A549 (cell line): ENCODE measurements around the gene PPP1R9A. TPM values are rescaled to one million over a fixed set of nuclear protein-coding genes. Genes with fewer than 3 reads are reported as not detected.

Source experiments
- ATAC-seq, 2 experiments: fragments of 200-7000 bp in 1 of 2; fragments of >200 bp in 1 of 2; cut with Nextera tagmentation in 1 of 2; cut with Tn5 transposase in 1 of 2; 3 replicates each; pipeline versions ENCODE4 v1.8.0 to v1.9.1; 2018 to 2020; ENCODE audit warnings: mild to moderate bottlenecking in 1 of 2, moderate library complexity in 1 of 2
- CTCF ChIA-PET: fragments of 300-600 bp; sonication (Branson Sonifier 250); formaldehyde crosslinking; extraction: SDS; loops from one replicate; lab custom pipeline; 2021; ENCODE audit warnings: antibody characterized with exemption, inconsistent platforms; lab: Yijun Ruan, JAX
- POLR2A ChIA-PET: fragments of 350-600 bp; formaldehyde crosslinking; extraction: SDS; loops from one replicate; lab custom pipeline; 2021; ENCODE audit warnings: antibody characterized with exemption, inconsistent platforms; lab: Yijun Ruan, JAX
- DNase-seq, 2 experiments: peaks; one replicate each; pipeline versions ENCODE4 v3.0.0 to v3.0.0-alpha.2; 2011 to 2016; ENCODE audit warnings: low read depth in 1 of 2, low spot score in 1 of 2
- FAIRE-seq: peaks from 2 replicates; lab custom pipeline; 2011; peaks lifted over from hg19 to GRCh38; lab: Jason Lieb, UNC
- H3K27ac ChIP-seq, 2 experiments: fragments of >200 bp; sonication (Bioruptor Twin); formaldehyde crosslinking; 3 replicates each; pipeline ENCODE4 v1.5.1; 2016 to 2017
- H3K4me1 ChIP-seq: fragments of >200 bp; sonication (Bioruptor Twin); formaldehyde crosslinking; 3 replicates; pipeline ENCODE4 v1.6.1; 2016
- H3K4me2 ChIP-seq: fragments of >200 bp; sonication (Bioruptor Twin); formaldehyde crosslinking; 3 replicates; pipeline ENCODE4 v1.6.1; 2016
- H3K4me3 ChIP-seq: fragments of >200 bp; sonication (Bioruptor Twin); formaldehyde crosslinking; 3 replicates; pipeline ENCODE4 v1.5.1; 2016
- H3K9me3 ChIP-seq: fragments of >200 bp; sonication (Bioruptor Twin); formaldehyde crosslinking; 3 replicates; pipeline ENCODE4 v1.6.1; 2016
- ATOH8 ChIP-seq: fragments of 250-450 bp; sonication (Bioruptor Pico); IDR thresholded peaks from 2 replicates; pipeline ENCODE4 v1.5.0; 2020; ENCODE audit warnings: low read depth, mild to moderate bottlenecking, moderate library complexity
- CBX2 ChIP-seq: fragments of 200-600 bp; sonication (generic); IDR thresholded peaks from 2 replicates; pipeline ENCODE4 v1.6.1; 2016; ENCODE audit warnings: low read depth, mild to moderate bottlenecking, borderline replicate concordance
- CBX8 ChIP-seq: fragments of 200-600 bp; sonication (generic); IDR thresholded peaks from 2 replicates; pipeline ENCODE4 v1.6.1; 2016
- CEBPB ChIP-seq, 2 experiments: fragments of >200 bp in 1 of 2; sonication (Bioruptor Twin) in 1 of 2; formaldehyde crosslinking in 1 of 2; IDR thresholded peaks; 2 replicates each; pipeline ENCODE4 v1.6.1; 2012 to 2016
- CHD2 ChIP-seq: fragments of 150-350 bp; IDR thresholded peaks from 2 replicates; pipeline ENCODE4 v1.6.1; 2014; ENCODE audit warnings: low read length; ENCODE audit not compliant: partially characterized antibody
- CHD4 ChIP-seq: fragments of 200-600 bp; sonication (generic); IDR thresholded peaks from 2 replicates; pipeline ENCODE4 v1.6.1; 2016; ENCODE audit warnings: antibody characterized with exemption, mild to moderate bottlenecking, borderline replicate concordance
- CTCF ChIP-seq: fragments of >200 bp; sonication (Bioruptor Twin); formaldehyde crosslinking; IDR thresholded peaks from 3 replicates; pipeline ENCODE4 v1.5.1; 2016
- EHMT2 ChIP-seq: fragments of 200-600 bp; sonication (generic); IDR thresholded peaks from 2 replicates; pipeline ENCODE4 v1.6.1; 2016; ENCODE audit warnings: antibody characterized with exemption, low read depth, mild to moderate bottlenecking, moderate library complexity
- FOSL2 ChIP-seq, 2 experiments: fragments of 450-650 bp in 1 of 2; fragments of >200 bp in 1 of 2; sonication (Bioruptor Twin) in 1 of 2; formaldehyde crosslinking; IDR thresholded peaks; 2 replicates each; pipeline versions ENCODE4 v1.5.0 to v1.6.1; 2016 to 2020; ENCODE audit warnings: mild to moderate bottlenecking in 1 of 2, moderate library complexity in 1 of 2
- HES2 ChIP-seq: fragments of >200 bp; sonication (Bioruptor Twin); formaldehyde crosslinking; IDR thresholded peaks from 2 replicates; pipeline ENCODE4 v1.6.1; 2016
- HMGXB4 ChIP-seq: fragments of 250-450 bp; sonication (Bioruptor Pico); IDR thresholded peaks from 2 replicates; pipeline ENCODE4 v1.5.0; 2021; ENCODE audit warnings: mild to moderate bottlenecking, moderate library complexity, borderline replicate concordance
- JUN ChIP-seq, 2 experiments: fragments of >200 bp; sonication (Bioruptor Twin); formaldehyde crosslinking; IDR thresholded peaks; 2 replicates in 1 of 2; 3 replicates in 1 of 2; pipeline ENCODE4 v1.6.1; 2016 to 2017
- MAX ChIP-seq: IDR thresholded peaks from 2 replicates; pipeline ENCODE4 v1.6.1; 2012
- MAZ ChIP-seq: fragments of 150-350 bp; IDR thresholded peaks from 2 replicates; pipeline ENCODE4 v1.6.1; 2014; ENCODE audit warnings: antibody characterized with exemption, low read depth, low read length, borderline replicate concordance
- MYC ChIP-seq: IDR thresholded peaks from 2 replicates; pipeline ENCODE4 v1.6.1; 2012; ENCODE audit warnings: mild to moderate bottlenecking, inconsistent platforms, low read length, improper control_type of control experiment, borderline replicate concordance
- NFE2L2 ChIP-seq: fragments of 150-350 bp; conservative IDR thresholded peaks from 2 replicates; pipeline ENCODE4 v1.6.1; 2014; ENCODE audit warnings: low read length
- NPAS2 ChIP-seq: fragments of 250-450 bp; sonication (Bioruptor Pico); IDR thresholded peaks from 2 replicates; pipeline ENCODE4 v1.8.0; 2022; ENCODE audit warnings: mild to moderate bottlenecking, moderate library complexity, borderline replicate concordance
- PBX3 ChIP-seq: IDR thresholded peaks from 2 replicates; pipeline ENCODE4 v1.6.1; 2012
- POLR2A ChIP-seq: IDR thresholded peaks from 2 replicates; pipeline ENCODE4 v1.6.1; 2012; ENCODE audit warnings: mild to moderate bottlenecking, low read length
- REST ChIP-seq: fragments of 200-600 bp; sonication (generic); IDR thresholded peaks from 2 replicates; pipeline ENCODE4 v1.6.1; 2016; ENCODE audit warnings: antibody characterized with exemption, mild to moderate bottlenecking, moderate library complexity
- USF2 ChIP-seq: fragments of 450-650 bp; IDR thresholded peaks from 2 replicates; pipeline ENCODE4 v1.6.1; 2014; ENCODE audit warnings: antibody characterized with exemption
- ZNF302 ChIP-seq: fragments of 250-450 bp; sonication (Bioruptor Pico); IDR thresholded peaks from 2 replicates; pipeline ENCODE4 v1.9.0; 2021; ENCODE audit warnings: inconsistent platforms, mild to moderate bottlenecking, moderate library complexity
- WGBS: methylation state at CpG from one replicate; pipeline ENCODE4 v1.1.6; 2017; ENCODE audit errors: missing lambda C conversion rate; 5-methylcytosine and 5-hydroxymethylcytosine counted together
- polyA plus RNA-seq, 4 experiments: library from polyadenylated mRNA; depleted of rRNA in 3 of 4; stranded (reverse); fragments of >200 nt; fragmentation: RNase III in 1 of 4; extraction: RNeasy Plus Mini Kit Qiagen cat#74134 plus additional on column Dnase treatment in 1 of 4; gene quantifications; 2 replicates in 3 of 4; 3 replicates in 1 of 4; pipeline ENCODE4 v1.2.3, GENCODE V29; 2011 to 2017

PPP1R9A gene
- polyA plus RNA-seq, 2 of the 4 experiments (the other 2 are of a cell fraction) = 5.0 to 18.7 TPM

GRCh38 chr7:95209276-95209675 is 301.9 kb downstream of the PPP1R9A start (continued):
- TF ChIP-seq CBX8 (no peak), HMGXB4 (CRISPR knock-in tag) (no peak), NFE2L2 (no peak), ZNF302 (no peak), CEBPB (IDR thresholded peaks at IDR 0.05) (no peak), CBX2 (no peak)

GRCh38 chr7:95209788-95210187 is 302.4 kb downstream of the PPP1R9A start:
- H3K4me3 ChIP-seq = no peak overlapping the region
- TF ChIP-seq NPAS2 (CRISPR knock-in tag) = no peak
- no peak for TF ChIP-seq FOSL2 (IDR thresholded peaks at IDR 0.05)
- no peak for TF ChIP-seq FOSL2 (CRISPR knock-in tag; IDR thresholded peaks at IDR 0.05)
- TF ChIP-seq USF2 = no peak
- TF ChIP-seq CHD4 = no peak
- TF ChIP-seq CEBPB (IDR thresholded peaks at IDR 0.05) = no peak
- no peak for TF ChIP-seq REST
- no peak overlapping the region for H3K27ac ChIP-seq
- CTCF ChIA-PET = interaction anchor here (0.9 to 1.5 kb wide), 2 partner anchors 10 to 37 kb away, joined by 3 to 5 read pairs; no protein-coding TSS in a partner anchor
- no peak overlapping the region for H3K4me2 ChIP-seq
- 85% methylated on average over 2 of the region's 2 CpGs for WGBS
- DNase-seq (no peak), FAIRE-seq (no peak), ATAC-seq (no peak)
- POLR2A ChIA-PET = no interaction called here
- H3K9me3 ChIP-seq = no peaks in the 10 kb centered on the region
- peaks cover 16% of the 10 kb centered on the region for H3K4me1 ChIP-seq

- Histone ChIP-seq H3K4me3 (no peak overlapping the region), H3K4me1 (no peaks in the 10 kb centered on the region), H3K4me2 (no peak overlapping the region), H3K27ac (no peak overlapping the region), H3K9me3 (no peaks in the 10 kb centered on the region)
- DNase-seq = no peak
- no peak for ATAC-seq
- POLR2A ChIA-PET = no interaction called here
- CTCF ChIA-PET = no interaction called here
- WGBS = 94% methylated on average over 2 of the region's 2 CpGs
- FAIRE-seq = no peak
- TF ChIP-seq MAX (no peak), CHD2 (no peak), ATOH8 (no peak), PBX3 (no peak), CTCF (no peak), HES2 (no peak), POLR2A (no peak), MAZ (no peak), JUN (IDR thresholded peaks at IDR 0.05) (no peak), HMGXB4 (CRISPR knock-in tag) (no peak), MYC (no peak), EHMT2 (no peak)
These were observed 305.8 kb downstream of the PPP1R9A start for GRCh38 chr7:95213148-95213547.
